Esophagus (tissue), 2 donors: ENCODE data around the gene FAM3B. TPM values are rescaled to one million over a fixed set of nuclear protein-coding genes. Genes with fewer than 3 reads are reported as not detected.
A peak's percentile ranks its signal among the peaks of the same experiment; 100 is the strongest.

Source experiments
- H3K27ac ChIP-seq, 2 donors: one replicate each; pipeline ENCODE4 v1.5.1; 2013; ENCODE audit warnings: low read depth in 2 of 2, mild to moderate bottlenecking in 2 of 2, inconsistent platforms in 1 of 2, low read length in 1 of 2, moderate library complexity in 1 of 2
- H3K27me3 ChIP-seq, 2 donors: one replicate each; pipeline ENCODE4 v1.6.1; 2013; ENCODE audit warnings: low read length in 2 of 2, control low read depth in 1 of 2, mild to moderate bottlenecking in 1 of 2; ENCODE audit not compliant: insufficient read depth in 2 of 2, control insufficient read depth in 1 of 2
- H3K36me3 ChIP-seq, 2 donors: one replicate each; pipeline ENCODE4 v1.6.1; 2013; ENCODE audit warnings: low read length in 1 of 2; ENCODE audit not compliant: control insufficient read depth in 2 of 2, insufficient read depth in 2 of 2
- H3K4me1 ChIP-seq, 2 donors: one replicate each; pipeline ENCODE4 v1.6.1; 2013; ENCODE audit warnings: low read length in 1 of 2; ENCODE audit not compliant: control insufficient read depth in 2 of 2, insufficient read depth in 2 of 2
- H3K4me3 ChIP-seq, 2 donors: one replicate each; pipeline ENCODE4 v1.5.1; 2013; ENCODE audit warnings: low read length in 2 of 2, mild to moderate bottlenecking in 2 of 2, low read depth in 1 of 2, moderate library complexity in 1 of 2
- H3K9me3 ChIP-seq, 2 donors: one replicate each; pipeline ENCODE4 v1.6.1; 2013; ENCODE audit warnings: mild to moderate bottlenecking in 2 of 2, low read depth in 1 of 2, low read length in 1 of 2, moderate library complexity in 1 of 2; ENCODE audit not compliant: control insufficient read depth in 2 of 2, insufficient read depth in 1 of 2
- WGBS, 2 donors: extraction: QIAGEN DNeasy Blood & Tissue Kit; methylation state at CpG; one replicate each; pipeline ENCODE4 v1.1.7; 2013; 5-methylcytosine and 5-hydroxymethylcytosine counted together
- polyA plus RNA-seq, 2 donors: library from polyadenylated mRNA; stranded (reverse); fragments of 200-250 nt; gene quantifications; one replicate each; pipeline ENCODE4 v1.2.3, GENCODE V29; 2013
- donor health status: healthy with polysubstance abuse.
- donor health status: Bipolar disorder and iron deficiency.

Gene FAM3B
- polyA plus RNA-seq, 2 donors = 57.1 to 65.5 TPM

GRCh38 chr21:41373253-41373652 lies 56.7 kb downstream of the FAM3B start:
- no peak overlapping the region for H3K4me3 ChIP-seq
- WGBS, 2 donors = 60 to 71% methylated on average over 4 of the region's 4 CpGs
- H3K27me3 ChIP-seq = no peaks in the 10 kb centered on the region
- no peak overlapping the region for H3K27ac ChIP-seq
- H3K4me1 ChIP-seq = peaks cover 4 to 21% of the 10 kb centered on the region in 2 donors
- no peaks in the 10 kb centered on the region for H3K36me3 ChIP-seq
- no peaks in the 10 kb centered on the region for H3K9me3 ChIP-seq

GRCh38 chr21:41373763-41374162 lies 57.2 kb downstream of the FAM3B start:
- WGBS, 2 donors = 92% methylated on average over 8 of the region's 8 CpGs
- H3K4me1 ChIP-seq = peaks cover 4 to 22% of the 10 kb centered on the region in 2 donors
- H3K36me3 ChIP-seq = no peaks in the 10 kb centered on the region
- no peak overlapping the region for H3K4me3 ChIP-seq
- no peaks in the 10 kb centered on the region for H3K9me3 ChIP-seq
- no peaks in the 10 kb centered on the region for H3K27me3 ChIP-seq
- H3K27ac ChIP-seq = no peak overlapping the region

GRCh38 chr21:41374177-41374712 lies 57.6 kb downstream of the FAM3B start:
- Histone ChIP-seq H3K4me1 (peaks cover 4 to 24% of the 10 kb centered on the region in 2 donors), H3K9me3 (no peaks in the 10 kb centered on the region), H3K27me3 (no peaks in the 10 kb centered on the region), H3K4me3 (no peak overlapping the region), H3K27ac (no peak overlapping the region), H3K36me3 (peaks cover 0 to 2% of the 10 kb centered on the region in 2 donors)
- WGBS, 2 donors = 94 to 96% methylated on average over 14 of the region's 14 CpGs

DNA sequence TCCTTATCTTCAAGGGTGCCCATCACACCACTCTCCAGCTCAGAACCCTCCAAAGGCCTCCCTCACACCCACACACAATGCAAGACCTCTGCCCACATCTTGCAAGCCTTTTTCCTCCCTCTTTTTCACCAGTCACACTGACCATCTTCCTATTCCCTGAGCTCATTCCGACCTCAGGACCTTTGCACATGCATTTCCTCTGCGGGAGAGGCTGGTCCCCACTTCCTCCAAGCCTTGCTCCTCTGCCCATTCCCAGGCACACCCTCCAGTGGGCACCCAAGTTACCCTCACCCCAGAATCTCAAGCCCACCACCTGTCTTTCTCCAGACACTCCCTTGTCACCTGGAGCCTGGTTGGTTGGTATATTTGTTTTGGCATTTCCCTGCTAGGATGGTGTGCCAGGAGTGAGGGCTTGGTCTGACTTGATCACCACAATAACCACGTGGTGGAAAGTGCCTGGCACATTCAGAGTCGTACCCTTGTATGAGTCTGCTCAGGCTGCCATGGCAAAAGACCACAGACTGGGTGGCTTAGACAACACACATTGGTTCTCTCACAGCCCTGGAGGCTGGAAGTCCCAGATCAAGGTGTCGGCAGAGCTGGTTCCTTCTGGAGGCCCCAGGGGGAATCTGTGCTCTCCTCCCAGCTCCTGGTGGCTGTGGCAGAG lies 58.4 kb downstream of the FAM3B start:
- H3K4me3 ChIP-seq = no peak overlapping the region
- peaks cover 4 to 21% of the 10 kb centered on the region in 2 donors for H3K4me1 ChIP-seq
- no peak overlapping the region for H3K27ac ChIP-seq
- peaks cover 0 to 2% of the 10 kb centered on the region in 2 donors for H3K36me3 ChIP-seq
- H3K9me3 ChIP-seq = no peaks in the 10 kb centered on the region
- no peaks in the 10 kb centered on the region for H3K27me3 ChIP-seq
- WGBS, 2 donors = 66% methylated on average over 5 of the region's 5 CpGs

- no peaks in the 10 kb centered on the region for H3K27me3 ChIP-seq
- peaks cover 0 to 6% of the 10 kb centered on the region in 2 donors for H3K36me3 ChIP-seq
- H3K4me1 ChIP-seq = peaks cover 4 to 21% of the 10 kb centered on the region in 2 donors
- no peaks in the 10 kb centered on the region for H3K9me3 ChIP-seq
- peak overlapping the region in 1 of 2 donors; percentile 26 for H3K27ac ChIP-seq
- WGBS, 2 donors = 78% methylated on average over 5 of the region's 5 CpGs
- no peak overlapping the region for H3K4me3 ChIP-seq
Measured at GRCh38 chr21:41375875-41376274, 59.3 kb downstream of the FAM3B start.

- Histone ChIP-seq H3K4me3 (peak overlapping the region in 1 of 2 donors; percentile 14), H3K4me1 (peaks cover 4 to 21% of the 10 kb centered on the region in 2 donors), H3K27ac (peak overlapping the region in 1 of 2 donors; percentile 82), H3K36me3 (peaks cover 0 to 6% of the 10 kb centered on the region in 2 donors), H3K27me3 (no peaks in the 10 kb centered on the region), H3K9me3 (no peaks in the 10 kb centered on the region)
- 71 to 75% methylated on average over 16 of the region's 16 CpGs for WGBS, 2 donors
Measured at GRCh38 chr21:41377715-41378114, 61.1 kb downstream of the FAM3B start.

DNA sequence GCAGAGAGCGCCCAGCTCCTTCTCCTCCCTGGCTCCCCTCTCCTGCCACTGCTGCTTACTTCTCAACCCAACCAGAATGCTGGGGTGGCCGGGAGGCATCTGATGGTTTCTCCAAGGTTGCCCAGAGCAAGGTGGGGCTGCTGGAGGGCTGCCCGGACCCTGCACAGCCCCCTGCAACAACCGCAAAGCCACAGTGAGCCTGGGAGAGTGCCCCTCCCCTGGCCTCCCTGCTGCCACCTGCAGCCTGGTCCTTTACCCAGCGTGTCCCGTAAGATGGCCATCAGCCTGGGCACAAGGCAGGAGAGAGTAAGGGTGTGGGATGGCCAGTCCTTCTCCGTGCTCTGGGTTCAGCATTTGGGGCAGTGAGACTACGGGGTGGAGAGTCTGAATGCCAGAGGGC lies 62.2 kb downstream of the FAM3B start:
- H3K36me3 ChIP-seq = peaks cover 0 to 6% of the 10 kb centered on the region in 2 donors
- no peak overlapping the region for H3K4me3 ChIP-seq
- H3K27me3 ChIP-seq = no peaks in the 10 kb centered on the region
- peaks cover 4 to 21% of the 10 kb centered on the region in 2 donors for H3K4me1 ChIP-seq
- WGBS, 2 donors = 88 to 91% methylated on average over 8 of the region's 8 CpGs
- no peaks in the 10 kb centered on the region for H3K9me3 ChIP-seq
- no peak overlapping the region for H3K27ac ChIP-seq

- WGBS, 2 donors = 91 to 94% methylated on average over 12 of the region's 12 CpGs
- Histone ChIP-seq H3K4me3 (no peak overlapping the region), H3K27me3 (no peaks in the 10 kb centered on the region), H3K4me1 (peaks cover 4 to 21% of the 10 kb centered on the region in 2 donors), H3K9me3 (no peaks in the 10 kb centered on the region), H3K36me3 (peaks cover 0 to 6% of the 10 kb centered on the region in 2 donors), H3K27ac (no peak overlapping the region)
Measured at GRCh38 chr21:41379901-41380300, 63.3 kb downstream of the FAM3B start.

DNA sequence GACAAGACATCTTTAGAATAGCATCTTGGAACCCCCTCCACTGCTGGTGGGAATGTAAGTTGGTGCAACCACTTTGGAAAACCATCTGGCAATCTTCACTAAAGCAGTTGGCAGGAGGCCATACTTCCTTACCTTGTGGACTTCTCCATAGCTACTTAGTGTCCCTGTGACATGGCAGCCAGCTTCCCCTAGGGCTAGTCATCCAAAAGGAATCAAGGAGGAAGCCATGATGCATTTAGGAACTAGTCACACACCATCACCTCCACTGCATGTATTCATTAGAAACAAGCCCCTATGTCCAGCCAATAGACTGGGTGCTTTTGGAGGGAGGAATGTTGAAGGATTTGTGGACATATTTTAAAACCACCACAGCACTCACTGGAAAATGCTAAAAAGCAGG lies 65.1 kb downstream of the FAM3B start:
- no peak overlapping the region for H3K27ac ChIP-seq
- H3K9me3 ChIP-seq = no peaks in the 10 kb centered on the region
- H3K4me1 ChIP-seq = peaks cover 4 to 12% of the 10 kb centered on the region in 2 donors
- no peak overlapping the region for H3K4me3 ChIP-seq
- no peaks in the 10 kb centered on the region for H3K27me3 ChIP-seq
- H3K36me3 ChIP-seq = peaks cover 0 to 6% of the 10 kb centered on the region in 2 donors
